NT2/D1 (cell line): ENCODE measurements around the gene C19orf67.

Experiments
- SUZ12 ChIP-seq: IDR thresholded peaks from 2 replicates; pipeline ENCODE4 v1.6.1; 2011; ENCODE audit not compliant: insufficient read length, insufficient read depth; ENCODE audit errors: extremely low read depth
- YY1 ChIP-seq: IDR thresholded peaks from 2 replicates; pipeline ENCODE4 v1.6.1; 2011; ENCODE audit not compliant: insufficient read length, insufficient read depth
- ZNF274 ChIP-seq: IDR thresholded peaks from 2 replicates; pipeline ENCODE4 v1.6.1; 2011; ENCODE audit warnings: mild to moderate bottlenecking, low read depth, low read length

- no peak for TF ChIP-seq YY1
- TF ChIP-seq SUZ12 = no peak
- no peak for TF ChIP-seq ZNF274
Measured at GRCh38 chr19:14119146-14119545, 33.6 kb upstream of the C19orf67 start.
